SJSA1 (cell line): Measurements from ENCODE around the gene IYD. TPM values are rescaled to one million over a fixed set of nuclear protein-coding genes. Genes with fewer than 3 reads are reported as not detected.
"Not testable (repeated sequence)": the region's sequence is repeated elsewhere in the genome, so short reads cannot be mapped to it uniquely, and the experiment has no call there.

Experiments
- DNase-seq, 2 experiments: peaks; one replicate each; pipeline ENCODE4 v3.0.0-alpha.2; 2015 to 2020; ENCODE audit warnings: low spot score in 2 of 2, low read depth in 1 of 2
- H3K27ac ChIP-seq: fragments of 250-450 bp; sonication (Bioruptor Pico); 2 replicates; pipeline ENCODE4 v1.5.1; 2020; ENCODE audit warnings: mild to moderate bottlenecking, moderate library complexity
- H3K27me3 ChIP-seq: fragments of 250-450 bp; sonication (Bioruptor Pico); replicated peaks from 2 replicates; pipeline ENCODE4 v1.5.1; 2020; ENCODE audit warnings: mild to moderate bottlenecking, moderate library complexity
- H3K36me3 ChIP-seq: fragments of 250-450 bp; sonication (Bioruptor Pico); 2 replicates; pipeline ENCODE4 v1.5.1; 2020; ENCODE audit warnings: mild to moderate bottlenecking
- H3K4me1 ChIP-seq: fragments of 250-450 bp; sonication (Bioruptor Pico); replicated peaks from 2 replicates; pipeline ENCODE4 v1.6.1; 2021; ENCODE audit warnings: mild to moderate bottlenecking
- H3K4me3 ChIP-seq: fragments of 250-450 bp; sonication (Bioruptor Pico); 2 replicates; pipeline ENCODE4 v1.5.1; 2020; ENCODE audit warnings: mild to moderate bottlenecking
- H3K9me3 ChIP-seq: fragments of 250-450 bp; sonication (Bioruptor Pico); replicated peaks from 2 replicates; pipeline ENCODE4 v1.5.1; 2020; ENCODE audit warnings: mild to moderate bottlenecking
- total RNA-seq: library from RNA; depleted of rRNA; stranded (reverse); fragments of >200 nt; shearing (Covaris generic); gene quantifications from 2 replicates; pipeline ENCODE4 v1.2.3, GENCODE V29; 2014; rRNA removed

IYD gene
- total RNA-seq, 1 experiment from 2014 or later: not detected

GRCh38 chr6:150444308-150444707, 75.5 kb downstream of the IYD start:
- H3K36me3 ChIP-seq: no peaks in the 10 kb centered on the region
- no peak for DNase-seq
- H3K27me3 ChIP-seq: no peaks in the 10 kb centered on the region
- no peak overlapping the region for H3K27ac ChIP-seq
- H3K4me3 ChIP-seq: no peak overlapping the region
- H3K4me1 ChIP-seq: no peaks in the 10 kb centered on the region
- no peaks in the 10 kb centered on the region for H3K9me3 ChIP-seq

- Histone ChIP-seq H3K27ac (no peak overlapping the region), H3K27me3 (no peaks in the 10 kb centered on the region), H3K36me3 (no peaks in the 10 kb centered on the region), H3K4me1 (no peaks in the 10 kb centered on the region), H3K4me3 (no peak overlapping the region), H3K9me3 (no peaks in the 10 kb centered on the region)
- no peak for DNase-seq
Measured at GRCh38 chr6:150445486-150445885, 76.7 kb downstream of the IYD start.

GRCh38 chr6:150448221-150448620, 79.4 kb downstream of the IYD start:
- DNase-seq: no peak
- no peaks in the 10 kb centered on the region for H3K36me3 ChIP-seq
- no peak overlapping the region for H3K27ac ChIP-seq
- no peak overlapping the region for H3K4me3 ChIP-seq
- H3K27me3 ChIP-seq: no peaks in the 10 kb centered on the region
- H3K9me3 ChIP-seq: no peaks in the 10 kb centered on the region
- no peaks in the 10 kb centered on the region for H3K4me1 ChIP-seq

GRCh38 chr6:150449055-150449454, 80.2 kb downstream of the IYD start:
- not testable (repeated sequence) for H3K4me1 ChIP-seq, H3K27ac ChIP-seq, DNase-seq, H3K9me3 ChIP-seq, H3K4me3 ChIP-seq, H3K36me3 ChIP-seq, H3K27me3 ChIP-seq

GRCh38 chr6:150450918-150451317, 82.1 kb downstream of the IYD start:
- Histone ChIP-seq H3K27me3 (no peaks in the 10 kb centered on the region), H3K27ac (no peak overlapping the region), H3K9me3 (no peaks in the 10 kb centered on the region), H3K4me3 (no peak overlapping the region), H3K36me3 (no peaks in the 10 kb centered on the region), H3K4me1 (no peaks in the 10 kb centered on the region)
- no peak for DNase-seq

- Histone ChIP-seq H3K4me1 (no peaks in the 10 kb centered on the region), H3K9me3 (no peaks in the 10 kb centered on the region), H3K36me3 (no peaks in the 10 kb centered on the region), H3K27me3 (no peaks in the 10 kb centered on the region), H3K27ac (no peak overlapping the region), H3K4me3 (no peak overlapping the region)
- no peak for DNase-seq
Measured at GRCh38 chr6:150451807-150452427, 83.1 kb downstream of the IYD start.

GRCh38 chr6:150452428-150453243, 83.8 kb downstream of the IYD start:
- DNase-seq: no peak
- Histone ChIP-seq H3K4me3 (no peak overlapping the region), H3K27ac (no peak overlapping the region), H3K36me3 (no peaks in the 10 kb centered on the region), H3K4me1 (no peaks in the 10 kb centered on the region), H3K9me3 (no peaks in the 10 kb centered on the region), H3K27me3 (no peaks in the 10 kb centered on the region)

GRCh38 chr6:150453357-150453756, 84.5 kb downstream of the IYD start:
- H3K9me3 ChIP-seq: no peaks in the 10 kb centered on the region
- no peak overlapping the region for H3K4me3 ChIP-seq
- no peaks in the 10 kb centered on the region for H3K36me3 ChIP-seq
- DNase-seq: no peak
- H3K4me1 ChIP-seq: no peaks in the 10 kb centered on the region
- no peak overlapping the region for H3K27ac ChIP-seq
- no peaks in the 10 kb centered on the region for H3K27me3 ChIP-seq

Other genes with a start within 250 kb of the IYD start
- not detected in 2 replicates for gene PPP1R14C, start 226.0 kb upstream of the IYD start, total RNA-seq
- gene PLEKHG1, start 230.9 kb downstream of the IYD start, total RNA-seq: 0.08 TPM in 1 of 2 replicates, not detected in the other